IMR-90 (cell line): ENCODE measurements around the gene ZFPM1. TPM values are rescaled to one million over a fixed set of nuclear protein-coding genes. Genes with fewer than 3 reads are reported as not detected.

Experiments
- ATAC-seq: fragments of 200-7000 bp; cut with Tn5 transposase; 2 replicates; pipeline ENCODE4 v1.9.1; 2020; ENCODE audit warnings: low read depth, mild to moderate bottlenecking, moderate library complexity
- BruUV-seq: library from RNA; stranded (reverse); fragments of 400-500 nt; replicated peaks from 2 replicates; lab custom pipeline; 2021; lab: Mats Ljungman, UMichigan
- CTCF ChIA-PET: fragments of 300-600 bp; formaldehyde crosslinking; extraction: SDS; loops from one replicate; lab custom pipeline; 2021; ENCODE audit warnings: antibody characterized with exemption; lab: Yijun Ruan, JAX
- POLR2A ChIA-PET: fragments of 300-600 bp; sonication (Branson Sonifier 250); formaldehyde crosslinking; loops from one replicate; lab custom pipeline; 2022; ENCODE audit warnings: antibody characterized with exemption; ENCODE audit not compliant: unreplicated experiment; lab: Charles Lee
- DNase-seq: peaks from one replicate; pipeline ENCODE4 v3.0.0; 2013
- H2AFZ ChIP-seq: replicated peaks from 2 replicates; pipeline ENCODE3; 2013; ENCODE audit warnings: low read length, mild to moderate bottlenecking; ENCODE audit not compliant: poor library complexity
- H2AK5ac ChIP-seq: 2 replicates; pipeline ENCODE4 v1.6.1; 2013; ENCODE audit warnings: low read depth, low read length, inconsistent platforms
- H2AK9ac ChIP-seq: replicated peaks from 2 replicates; pipeline ENCODE3; 2013; ENCODE audit warnings: mild to moderate bottlenecking, low read depth, low read length, moderate library complexity; ENCODE audit not compliant: poor library complexity
- H2BK120ac ChIP-seq: 2 replicates; pipeline ENCODE4 v1.6.1; 2013; ENCODE audit warnings: low read depth, low read length, inconsistent platforms
- H2BK15ac ChIP-seq: 3 replicates; pipeline ENCODE4 v1.6.1; 2013; ENCODE audit warnings: low read depth, low read length, inconsistent platforms
- H2BK20ac ChIP-seq: 2 replicates; pipeline ENCODE4 v1.6.1; 2013; ENCODE audit warnings: low read depth, mild to moderate bottlenecking, inconsistent platforms, low read length, moderate library complexity
- H2BK5ac ChIP-seq: 2 replicates; pipeline ENCODE4 v1.6.1; 2013; ENCODE audit warnings: mild to moderate bottlenecking, low read depth, low read length, inconsistent platforms; ENCODE audit not compliant: poor library complexity, severe bottlenecking
- H3K14ac ChIP-seq: replicated peaks from 2 replicates; pipeline ENCODE4 v1.6.1; 2013; ENCODE audit warnings: low read depth, low read length, inconsistent platforms
- H3K18ac ChIP-seq: 2 replicates; pipeline ENCODE4 v1.6.1; 2013; ENCODE audit warnings: low read depth, low read length, control low read depth
- H3K23ac ChIP-seq: 2 replicates; pipeline ENCODE4 v1.6.1; 2013; ENCODE audit warnings: low read depth, low read length, inconsistent platforms
- H3K27ac ChIP-seq: 2 replicates; pipeline ENCODE4 v1.5.1; 2013; ENCODE audit warnings: mild to moderate bottlenecking, control low read depth, low read length; ENCODE audit not compliant: insufficient read depth
- H3K27me3 ChIP-seq: 2 replicates; pipeline ENCODE4 v1.6.1; 2013; ENCODE audit warnings: low read length; ENCODE audit not compliant: control insufficient read depth, insufficient read depth
- H3K36me3 ChIP-seq: 2 replicates; pipeline ENCODE4 v1.6.1; 2013; ENCODE audit warnings: low read length, mixed read lengths; ENCODE audit not compliant: control insufficient read depth, insufficient read depth
- H3K4ac ChIP-seq: 2 replicates; pipeline ENCODE4 v1.6.1; 2013; ENCODE audit warnings: low read depth, low read length, inconsistent platforms
- H3K4me1 ChIP-seq: 2 replicates; pipeline ENCODE4 v1.6.1; 2013; ENCODE audit warnings: low read length, mixed read lengths; ENCODE audit not compliant: control insufficient read depth, insufficient read depth
- H3K4me2 ChIP-seq: 2 replicates; pipeline ENCODE4 v1.6.1; 2013; ENCODE audit warnings: low read depth, mild to moderate bottlenecking, control low read depth, low read length, moderate library complexity
- H3K4me3 ChIP-seq: 2 replicates; pipeline ENCODE4 v1.5.1; 2013; ENCODE audit warnings: low read depth, mild to moderate bottlenecking, control low read depth, low read length, moderate library complexity; ENCODE audit not compliant: insufficient read depth
- H3K56ac ChIP-seq: 2 replicates; pipeline ENCODE4 v1.6.1; 2013; ENCODE audit warnings: low read length, inconsistent platforms; ENCODE audit not compliant: insufficient read depth; ENCODE audit errors: extremely low read depth
- H3K79me1 ChIP-seq, 2 experiments: 2 replicates each; pipeline ENCODE4 v1.6.1; 2013; ENCODE audit warnings: low read length in 2 of 2, inconsistent platforms in 1 of 2, low read depth in 1 of 2
- H3K9ac ChIP-seq: 2 replicates; pipeline ENCODE4 v1.6.1; 2013; ENCODE audit warnings: low read depth, low read length, control low read depth
- H3K9me1 ChIP-seq: 2 replicates; pipeline ENCODE4 v1.6.1; 2013; ENCODE audit warnings: low read length, inconsistent platforms; ENCODE audit not compliant: insufficient read depth
- H3K9me3 ChIP-seq: 2 replicates; pipeline ENCODE4 v1.6.1; 2013; ENCODE audit warnings: low read length; ENCODE audit not compliant: control insufficient read depth, insufficient read depth
- H4K20me1 ChIP-seq: 2 replicates; pipeline ENCODE4 v1.6.1; 2013; ENCODE audit warnings: low read length, inconsistent platforms; ENCODE audit not compliant: insufficient read depth
- H4K5ac ChIP-seq: 2 replicates; pipeline ENCODE4 v1.6.1; 2013; ENCODE audit warnings: mild to moderate bottlenecking, low read depth, low read length, control low read depth
- H4K8ac ChIP-seq, 2 experiments: 2 replicates each; pipeline ENCODE4 v1.6.1; 2013; ENCODE audit warnings: low read depth in 2 of 2, low read length in 2 of 2, control low read depth in 1 of 2, inconsistent platforms in 1 of 2
- H4K91ac ChIP-seq: 2 replicates; pipeline ENCODE4 v1.6.1; 2013; ENCODE audit warnings: low read depth, low read length, inconsistent platforms; ENCODE audit not compliant: insufficient read depth
- BHLHE40 ChIP-seq: fragments of 150-350 bp; IDR thresholded peaks from 2 replicates; pipeline ENCODE4 v1.6.1; 2016; ENCODE audit warnings: mild to moderate bottlenecking, low read depth, low read length
- CEBPB ChIP-seq: IDR thresholded peaks from 2 replicates; pipeline ENCODE4 v1.6.1; 2012; ENCODE audit warnings: low read depth, low read length, improper control_type of control experiment
- CHD1 ChIP-seq: IDR thresholded peaks from 2 replicates; pipeline ENCODE4 v1.6.1; 2012; ENCODE audit warnings: low read depth, low read length, improper control_type of control experiment
- ELK1 ChIP-seq: fragments of 150-350 bp; IDR thresholded peaks from 2 replicates; pipeline ENCODE4 v1.6.1; 2016; ENCODE audit warnings: low read depth, mild to moderate bottlenecking, low read length, moderate library complexity, borderline replicate concordance
- FOS ChIP-seq: fragments of 150-350 bp; IDR thresholded peaks from 2 replicates; pipeline ENCODE4 v1.6.1; 2016; ENCODE audit warnings: low read depth, low read length
- MAFK ChIP-seq: IDR thresholded peaks from 2 replicates; pipeline ENCODE4 v1.6.1; 2012; ENCODE audit warnings: low read depth, low read length, improper control_type of control experiment
- MAZ ChIP-seq: IDR thresholded peaks from 2 replicates; pipeline ENCODE4 v1.6.1; 2012; ENCODE audit warnings: low read depth, mild to moderate bottlenecking, low read length, improper control_type of control experiment, moderate library complexity, borderline replicate concordance
- MXI1 ChIP-seq: IDR thresholded peaks from 2 replicates; pipeline ENCODE4 v1.6.1; 2012; ENCODE audit warnings: low read depth, mild to moderate bottlenecking, low read length, moderate library complexity, borderline replicate concordance
- NFE2L2 ChIP-seq: fragments of 150-350 bp; IDR thresholded peaks from 2 replicates; pipeline ENCODE4 v1.6.1; 2016; ENCODE audit warnings: low read depth, mild to moderate bottlenecking, low read length
- POLR2A ChIP-seq: IDR thresholded peaks from 2 replicates; pipeline ENCODE4 v1.6.1; 2012; ENCODE audit warnings: mild to moderate bottlenecking, low read depth, low read length
- RAD21 ChIP-seq: IDR thresholded peaks from 2 replicates; pipeline ENCODE4 v1.6.1; 2012; ENCODE audit warnings: low read length, improper control_type of control experiment
- RCOR1 ChIP-seq: IDR thresholded peaks from 2 replicates; pipeline ENCODE4 v1.6.1; 2012; ENCODE audit warnings: mild to moderate bottlenecking, low read length, improper control_type of control experiment; ENCODE audit not compliant: insufficient replicate concordance
- RFX5 ChIP-seq: IDR thresholded peaks from 2 replicates; pipeline ENCODE4 v1.8.0; 2012; ENCODE audit warnings: low read depth, mild to moderate bottlenecking, low read length, moderate library complexity
- SMC3 ChIP-seq: fragments of 150-350 bp; IDR thresholded peaks from 2 replicates; pipeline ENCODE4 v1.6.1; 2016; ENCODE audit warnings: low read depth, mild to moderate bottlenecking, antibody characterized with exemption, low read length, moderate library complexity
- USF2 ChIP-seq: fragments of 150-350 bp; IDR thresholded peaks from 2 replicates; pipeline ENCODE4 v1.6.1; 2017; ENCODE audit warnings: mild to moderate bottlenecking, antibody characterized with exemption, low read length, low read depth
- WGBS, 2 experiments: methylation state at CpG; one replicate each; pipeline versions ENCODE4 v1.1.5 to v1.1.7; 2013; ENCODE audit warnings: missing lambda C conversion rate in 2 of 2; ENCODE audit not compliant: insufficient read length in 1 of 2; ENCODE audit errors: extremely low coverage in 2 of 2; 5-methylcytosine and 5-hydroxymethylcytosine counted together
- dilution Hi-C: fragments of 300-500 bp; cut with HindIII; formaldehyde crosslinking; loops from one replicate; pipeline ENCODE4 v1.14.3; 2018; ENCODE audit warnings: low sequenced_read_pairs; ENCODE audit not compliant: unreplicated experiment
- in situ Hi-C: fragments of 300-500 bp; cut with MboI; formaldehyde crosslinking; loops from 3 replicates; pipeline ENCODE4 v1.14.3; 2019; ENCODE audit warnings: low sequenced_read_pairs, inconsistent platforms, mixed read lengths
- intact Hi-C: fragments of 100-400 bp; cut with micrococcal nuclease; formaldehyde crosslinking; loops from 2 replicates; pipeline ENCODE4 v1.10.0; 2022
- polyA plus RNA-seq, 3 experiments: library from polyadenylated mRNA; depleted of rRNA; stranded (reverse); fragments of >200 nt; gene quantifications; 2 replicates each; pipeline ENCODE4 v1.2.3, GENCODE V29; 2012; ENCODE audit warnings: low replicate concordance in 1 of 3
- total RNA-seq: library from RNA; depleted of rRNA; stranded (reverse); fragments of >200 nt; gene quantifications from 2 replicates; pipeline ENCODE4 v1.2.3, GENCODE V29; 2012
- TF ChIP-seq, protein P1 (sequence below): conservative IDR thresholded peaks from 2 replicates; pipeline ENCODE4 v1.5.1; 2012; ENCODE audit warnings: mild to moderate bottlenecking, low read depth, low read length, improper control_type of control experiment

Gene ZFPM1
- total and polyA plus RNA-seq, 2 of the 4 experiments (the other 2 are of a cell fraction) = 0.36 to 1.1 TPM

DNA sequence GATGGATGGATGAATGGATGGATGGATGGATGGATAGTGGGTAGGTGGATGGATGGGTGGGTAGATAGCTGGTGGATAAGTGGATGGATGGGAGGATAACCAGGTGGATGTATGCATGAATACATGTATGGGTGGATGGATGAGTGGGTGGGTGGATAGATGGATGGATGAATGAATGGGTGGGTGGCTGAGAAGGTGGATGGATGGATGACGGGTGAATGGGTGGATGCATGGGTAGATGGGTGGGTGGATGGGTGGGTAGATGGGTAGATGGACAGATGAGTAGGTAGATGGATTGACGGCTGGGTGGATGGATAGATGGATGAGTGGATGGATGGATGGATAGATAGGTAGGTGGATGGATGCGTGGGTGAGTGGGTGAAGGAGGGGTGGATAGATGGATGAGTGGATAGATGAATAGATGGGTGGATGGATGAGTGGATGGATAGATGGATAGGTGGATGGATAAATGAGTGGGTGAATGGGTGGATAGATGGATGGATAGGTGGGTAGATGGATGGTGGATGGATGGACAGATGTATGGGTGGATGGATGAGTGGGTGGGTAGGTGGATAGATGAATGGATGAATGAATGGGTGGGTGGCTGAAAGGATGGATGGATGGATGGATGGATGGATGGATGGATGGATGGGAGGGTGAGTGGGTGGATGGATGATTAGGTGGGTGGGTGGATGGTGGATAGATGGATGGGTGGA lies 67.0 kb downstream of the ZFPM1 start:
- no peaks in the 10 kb centered on the region; the same call in 1 of the 2 replicates for H4K20me1 ChIP-seq
- no peak overlapping the region for H2BK15ac ChIP-seq
- no TSS peak for BruUV-seq
- peak overlapping the region; percentile 26 for H2BK5ac ChIP-seq
- WGBS, 2 experiments = 94% methylated on average over 3 of the region's 3 CpGs; no CpG with 5 or more reads in 1 of the 2 experiments
- TF ChIP-seq ELK1 = no peak
- no peak for TF ChIP-seq USF2
- no peak for TF ChIP-seq MXI1
- TF ChIP-seq, protein P1, sequence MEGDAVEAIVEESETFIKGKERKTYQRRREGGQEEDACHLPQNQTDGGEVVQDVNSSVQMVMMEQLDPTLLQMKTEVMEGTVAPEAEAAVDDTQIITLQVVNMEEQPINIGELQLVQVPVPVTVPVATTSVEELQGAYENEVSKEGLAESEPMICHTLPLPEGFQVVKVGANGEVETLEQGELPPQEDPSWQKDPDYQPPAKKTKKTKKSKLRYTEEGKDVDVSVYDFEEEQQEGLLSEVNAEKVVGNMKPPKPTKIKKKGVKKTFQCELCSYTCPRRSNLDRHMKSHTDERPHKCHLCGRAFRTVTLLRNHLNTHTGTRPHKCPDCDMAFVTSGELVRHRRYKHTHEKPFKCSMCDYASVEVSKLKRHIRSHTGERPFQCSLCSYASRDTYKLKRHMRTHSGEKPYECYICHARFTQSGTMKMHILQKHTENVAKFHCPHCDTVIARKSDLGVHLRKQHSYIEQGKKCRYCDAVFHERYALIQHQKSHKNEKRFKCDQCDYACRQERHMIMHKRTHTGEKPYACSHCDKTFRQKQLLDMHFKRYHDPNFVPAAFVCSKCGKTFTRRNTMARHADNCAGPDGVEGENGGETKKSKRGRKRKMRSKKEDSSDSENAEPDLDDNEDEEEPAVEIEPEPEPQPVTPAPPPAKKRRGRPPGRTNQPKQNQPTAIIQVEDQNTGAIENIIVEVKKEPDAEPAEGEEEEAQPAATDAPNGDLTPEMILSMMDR = no peak
- TF ChIP-seq CEBPB = no peak
- no peak for TF ChIP-seq RCOR1
- no peak for TF ChIP-seq MAFK
- TF ChIP-seq MAZ = no peak
- TF ChIP-seq NFE2L2 = no peak
- no peak for TF ChIP-seq POLR2A
- TF ChIP-seq BHLHE40 = no peak
- TF ChIP-seq SMC3 = no peak
- TF ChIP-seq CHD1 = no peak
- no peak for TF ChIP-seq RAD21
- no peak for TF ChIP-seq FOS
- TF ChIP-seq RFX5 = no peak
- H3K27ac ChIP-seq = no peak overlapping the region
- no peak overlapping the region for H2BK120ac ChIP-seq
- no peak overlapping the region for H3K56ac ChIP-seq
- no peak overlapping the region for H3K4me2 ChIP-seq
- H3K36me3 ChIP-seq = no peaks in the 10 kb centered on the region
- no peak overlapping the region for H3K4ac ChIP-seq
- H3K4me3 ChIP-seq = no peak overlapping the region
- ChIA-PET POLR2A (no interaction called here), CTCF (no interaction called here)
- no peaks in the 10 kb centered on the region; the same call in 1 of the 2 replicates for H3K9me3 ChIP-seq
- H4K5ac ChIP-seq = no peak overlapping the region
- H3K27me3 ChIP-seq = no peaks in the 10 kb centered on the region
- no peak overlapping the region for H3K23ac ChIP-seq
- no peak overlapping the region for H2AK5ac ChIP-seq
- intact Hi-C loops = no loop called here
- H3K4me1 ChIP-seq = no peaks in the 10 kb centered on the region
- H3K9me1 ChIP-seq = no peaks in the 10 kb centered on the region
- in situ Hi-C loops = no loop called here
- no peak overlapping the region for H3K14ac ChIP-seq
- dilution Hi-C loops = no loop called here
- no peak overlapping the region for H2AFZ ChIP-seq
- H3K79me1 ChIP-seq = no peaks in the 10 kb centered on the region
- H2BK20ac ChIP-seq = no peak overlapping the region
- DNase-seq (no peak), ATAC-seq (no peak)
- no peak overlapping the region for H4K91ac ChIP-seq
- no peak overlapping the region for H4K8ac ChIP-seq
- no peak overlapping the region for H3K9ac ChIP-seq
- no peak overlapping the region for H2AK9ac ChIP-seq
- no peak overlapping the region for H3K18ac ChIP-seq
